OCI-LY7 (cell line): ENCODE data around the gene CD36. TPM values are rescaled to one million over a fixed set of nuclear protein-coding genes. Genes with fewer than 3 reads are reported as not detected.

Experiments
- BruUV-seq: library from RNA; stranded (reverse); fragments of 400-500 nt; replicated peaks from 2 replicates; lab custom pipeline; 2021; lab: Mats Ljungman, UMichigan
- CTCF ChIA-PET: fragments of 300-600 bp; sonication (Branson Sonifier 250); formaldehyde crosslinking; loops from one replicate; lab custom pipeline; 2022; ENCODE audit warnings: antibody characterized with exemption; ENCODE audit not compliant: unreplicated experiment; lab: Charles Lee
- POLR2A ChIA-PET: fragments of 300-600 bp; sonication (Branson Sonifier 250); formaldehyde crosslinking; loops from one replicate; lab custom pipeline; 2022; ENCODE audit warnings: antibody characterized with exemption; lab: Charles Lee
- DNase-seq: peaks from one replicate; pipeline ENCODE4 v3.0.0-alpha.2; 2015; ENCODE audit warnings: low spot score
- H2AFZ ChIP-seq: fragments of 200-600 bp; sonication (generic), shearing (Covaris generic); 2 replicates; pipeline ENCODE4 v1.6.1; 2014; ENCODE audit warnings: mild to moderate bottlenecking, antibody characterized with exemption, low read length, moderate library complexity
- H3K27ac ChIP-seq: fragments of 200-600 bp; sonication (generic); 2 replicates; pipeline ENCODE4 v1.5.1; 2014; ENCODE audit warnings: mixed run types, low read depth, mild to moderate bottlenecking, moderate library complexity, low read length, inconsistent platforms; ENCODE audit not compliant: poor library complexity, severe bottlenecking
- H3K36me3 ChIP-seq: fragments of 200-600 bp; sonication (generic); 2 replicates; pipeline ENCODE4 v1.6.1; 2014; ENCODE audit warnings: mild to moderate bottlenecking, antibody characterized with exemption, low read length, moderate library complexity, mixed read lengths; ENCODE audit not compliant: insufficient read depth
- H3K4me1 ChIP-seq: fragments of 200-600 bp; sonication (generic); 2 replicates; pipeline ENCODE4 v1.5.1; 2014; ENCODE audit warnings: mild to moderate bottlenecking, low read length; ENCODE audit not compliant: insufficient read depth, poor library complexity, severe bottlenecking
- H3K4me2 ChIP-seq: fragments of 200-600 bp; sonication (generic); 2 replicates; pipeline ENCODE4 v1.6.1; 2014; ENCODE audit warnings: mild to moderate bottlenecking, low read length
- H3K4me3 ChIP-seq: fragments of 200-600 bp; sonication (generic); 2 replicates; pipeline ENCODE4 v1.5.1; 2014; ENCODE audit warnings: mild to moderate bottlenecking, low read depth, low read length; ENCODE audit not compliant: poor library complexity, severe bottlenecking
- H3K79me2 ChIP-seq: fragments of 200-600 bp; sonication (generic); 2 replicates; pipeline ENCODE4 v1.6.1; 2016; ENCODE audit warnings: low read depth, mild to moderate bottlenecking, low read length, moderate library complexity, mixed read lengths; ENCODE audit not compliant: insufficient read depth
- H3K9me2 ChIP-seq: fragments of 200-600 bp; sonication (generic); 2 replicates; pipeline ENCODE4 v1.6.1; 2016; ENCODE audit warnings: mild to moderate bottlenecking, low read length, mixed read lengths; ENCODE audit not compliant: insufficient read depth
- H3K9me3 ChIP-seq: fragments of 200-600 bp; sonication (generic); 2 replicates; pipeline ENCODE4 v1.6.1; 2014; ENCODE audit warnings: mild to moderate bottlenecking, mixed run types, low read length, mixed read lengths
- H4K20me1 ChIP-seq: fragments of 200-600 bp; sonication (generic); 2 replicates; pipeline ENCODE4 v1.6.1; 2014; ENCODE audit warnings: mild to moderate bottlenecking, antibody characterized with exemption, low read length, moderate library complexity, mixed read lengths; ENCODE audit not compliant: insufficient read depth
- EZH2phosphoT487 ChIP-seq: fragments of 200-600 bp; sonication (generic); IDR thresholded peaks from 2 replicates; pipeline ENCODE4 v1.6.1; 2018; ENCODE audit warnings: low read depth, borderline replicate concordance, mild to moderate bottlenecking, mixed run types, antibody characterized with exemption, low read length, moderate library complexity, mixed read lengths
- intact Hi-C: fragments of 100-400 bp; cut with micrococcal nuclease; formaldehyde crosslinking; loops from one replicate; pipeline ENCODE4 v1.10.0; 2022; ENCODE audit not compliant: unreplicated experiment
- total RNA-seq, 2 experiments: library from RNA; depleted of rRNA in 1 of 2; stranded (reverse); fragments of >200 nt in 1 of 2; shearing (Covaris generic) in 1 of 2; gene quantifications; 2 replicates each; pipeline ENCODE4 v1.2.3, GENCODE V29; 2014 to 2022
- TF ChIP-seq, protein P1 (sequence below): fragments of 200-600 bp; sonication (generic); conservative IDR thresholded peaks from 2 replicates; pipeline ENCODE4 v1.5.1; 2014; ENCODE audit warnings: mild to moderate bottlenecking, antibody characterized with exemption, low read length, moderate library complexity, mixed read lengths

The CD36 gene
- total RNA-seq, 2 experiments from 2014 or later, result not detected

DNA sequence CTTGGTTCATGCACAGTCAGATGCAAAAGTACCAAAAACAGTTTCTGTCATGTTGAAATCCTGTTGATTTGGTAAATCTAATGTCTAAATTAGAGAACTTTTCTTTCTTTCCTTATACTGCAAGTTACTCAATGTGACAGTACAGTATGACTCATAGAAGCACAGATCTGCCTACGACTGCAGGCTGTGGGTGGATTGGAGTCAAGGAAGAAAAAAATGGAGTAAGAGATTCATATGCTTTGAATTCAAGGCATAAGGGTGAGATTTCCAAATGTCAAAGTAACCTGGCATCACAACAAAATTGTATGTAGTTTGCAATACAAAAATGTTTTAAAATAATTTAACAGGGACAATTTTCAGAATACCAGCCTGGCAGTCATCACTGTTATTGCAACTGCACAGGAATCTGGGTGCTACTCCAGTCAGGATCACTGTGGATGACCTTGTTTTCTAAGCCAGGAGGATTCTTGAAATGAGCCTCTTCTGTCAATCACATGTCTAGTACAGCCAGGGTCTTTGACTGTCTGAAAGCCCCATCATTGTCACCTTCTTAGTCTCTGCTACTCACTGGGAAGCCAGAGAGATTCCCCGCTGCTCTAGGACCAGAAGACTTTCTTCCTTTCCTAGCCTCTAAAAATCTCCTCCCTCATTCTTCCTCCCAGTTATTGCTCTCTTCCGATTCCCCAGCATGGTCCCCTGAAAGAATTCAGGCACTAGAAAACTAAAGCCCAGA, 83.6 kb downstream of the CD36 start:
- H3K9me2 ChIP-seq, result no peaks in the 10 kb centered on the region
- no peaks in the 10 kb centered on the region for H3K4me1 ChIP-seq
- H3K36me3 ChIP-seq, result no peaks in the 10 kb centered on the region
- CTCF ChIA-PET, result no interaction called here
- no peak for DNase-seq
- H3K79me2 ChIP-seq, result no peaks in the 10 kb centered on the region
- H3K4me2 ChIP-seq, result no peak overlapping the region
- no peak overlapping the region for H3K4me3 ChIP-seq
- no peaks in the 10 kb centered on the region for H3K9me3 ChIP-seq
- no peaks in the 10 kb centered on the region for H4K20me1 ChIP-seq
- no TSS peak for BruUV-seq
- intact Hi-C loops, result no loop called here
- H2AFZ ChIP-seq, result no peak overlapping the region
- H3K27ac ChIP-seq, result no peak overlapping the region
- TF ChIP-seq, protein P1, sequence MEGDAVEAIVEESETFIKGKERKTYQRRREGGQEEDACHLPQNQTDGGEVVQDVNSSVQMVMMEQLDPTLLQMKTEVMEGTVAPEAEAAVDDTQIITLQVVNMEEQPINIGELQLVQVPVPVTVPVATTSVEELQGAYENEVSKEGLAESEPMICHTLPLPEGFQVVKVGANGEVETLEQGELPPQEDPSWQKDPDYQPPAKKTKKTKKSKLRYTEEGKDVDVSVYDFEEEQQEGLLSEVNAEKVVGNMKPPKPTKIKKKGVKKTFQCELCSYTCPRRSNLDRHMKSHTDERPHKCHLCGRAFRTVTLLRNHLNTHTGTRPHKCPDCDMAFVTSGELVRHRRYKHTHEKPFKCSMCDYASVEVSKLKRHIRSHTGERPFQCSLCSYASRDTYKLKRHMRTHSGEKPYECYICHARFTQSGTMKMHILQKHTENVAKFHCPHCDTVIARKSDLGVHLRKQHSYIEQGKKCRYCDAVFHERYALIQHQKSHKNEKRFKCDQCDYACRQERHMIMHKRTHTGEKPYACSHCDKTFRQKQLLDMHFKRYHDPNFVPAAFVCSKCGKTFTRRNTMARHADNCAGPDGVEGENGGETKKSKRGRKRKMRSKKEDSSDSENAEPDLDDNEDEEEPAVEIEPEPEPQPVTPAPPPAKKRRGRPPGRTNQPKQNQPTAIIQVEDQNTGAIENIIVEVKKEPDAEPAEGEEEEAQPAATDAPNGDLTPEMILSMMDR, result no peak
- no peak for TF ChIP-seq EZH2phosphoT487
- POLR2A ChIA-PET, result no interaction called here

DNA sequence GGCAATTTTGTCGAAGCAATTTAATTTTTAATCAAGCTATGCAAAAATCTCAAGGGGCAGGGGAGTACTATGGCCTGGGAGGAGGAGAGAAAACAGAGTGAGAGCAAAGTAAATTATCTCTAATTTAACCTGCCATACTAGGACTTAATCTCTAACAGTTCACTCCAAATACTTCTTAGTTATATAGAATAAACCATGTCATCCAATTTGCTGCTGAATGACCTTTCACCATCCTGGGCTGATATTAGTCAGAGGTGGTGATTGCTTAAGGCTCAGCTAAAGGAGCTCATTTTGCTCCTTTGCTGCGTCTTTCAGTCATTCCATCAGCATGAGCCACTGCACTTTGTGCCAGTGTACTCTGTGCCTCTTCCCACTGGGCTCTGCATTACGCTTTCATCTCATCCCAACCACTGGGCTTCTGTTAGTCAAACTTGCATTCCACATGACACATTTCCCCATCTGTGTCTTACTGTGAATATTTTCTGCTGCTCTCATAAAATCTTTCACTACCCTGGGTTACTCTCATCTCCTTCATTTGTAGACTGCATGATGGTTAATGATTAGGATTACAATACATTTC, 84.3 kb downstream of the CD36 start:
- ChIA-PET CTCF (no interaction called here), POLR2A (no interaction called here)
- Histone ChIP-seq H3K27ac (no peak overlapping the region), H3K4me1 (no peaks in the 10 kb centered on the region), H3K79me2 (no peaks in the 10 kb centered on the region), H3K4me2 (no peak overlapping the region), H3K4me3 (no peak overlapping the region), H3K9me3 (no peaks in the 10 kb centered on the region), H2AFZ (no peak overlapping the region), H3K36me3 (no peaks in the 10 kb centered on the region), H4K20me1 (no peaks in the 10 kb centered on the region), H3K9me2 (no peaks in the 10 kb centered on the region)
- TF ChIP-seq EZH2phosphoT487, result no peak
- TF ChIP-seq, protein P1, result no peak
- DNase-seq, result no peak
- intact Hi-C loops, result no loop called here
- BruUV-seq, result no TSS peak
